ENCODE data around the gene CCDC86. TPM values are rescaled to one million over a fixed set of nuclear protein-coding genes. Genes with fewer than 3 reads are reported as not detected.
A peak's percentile ranks its signal among the peaks of the same experiment; 100 is the strongest.

Gene CCDC86
- total RNA-seq, 4 donors from 2014 or later: 19.2 to 43.8 (median 21.8) TPM

DNA sequence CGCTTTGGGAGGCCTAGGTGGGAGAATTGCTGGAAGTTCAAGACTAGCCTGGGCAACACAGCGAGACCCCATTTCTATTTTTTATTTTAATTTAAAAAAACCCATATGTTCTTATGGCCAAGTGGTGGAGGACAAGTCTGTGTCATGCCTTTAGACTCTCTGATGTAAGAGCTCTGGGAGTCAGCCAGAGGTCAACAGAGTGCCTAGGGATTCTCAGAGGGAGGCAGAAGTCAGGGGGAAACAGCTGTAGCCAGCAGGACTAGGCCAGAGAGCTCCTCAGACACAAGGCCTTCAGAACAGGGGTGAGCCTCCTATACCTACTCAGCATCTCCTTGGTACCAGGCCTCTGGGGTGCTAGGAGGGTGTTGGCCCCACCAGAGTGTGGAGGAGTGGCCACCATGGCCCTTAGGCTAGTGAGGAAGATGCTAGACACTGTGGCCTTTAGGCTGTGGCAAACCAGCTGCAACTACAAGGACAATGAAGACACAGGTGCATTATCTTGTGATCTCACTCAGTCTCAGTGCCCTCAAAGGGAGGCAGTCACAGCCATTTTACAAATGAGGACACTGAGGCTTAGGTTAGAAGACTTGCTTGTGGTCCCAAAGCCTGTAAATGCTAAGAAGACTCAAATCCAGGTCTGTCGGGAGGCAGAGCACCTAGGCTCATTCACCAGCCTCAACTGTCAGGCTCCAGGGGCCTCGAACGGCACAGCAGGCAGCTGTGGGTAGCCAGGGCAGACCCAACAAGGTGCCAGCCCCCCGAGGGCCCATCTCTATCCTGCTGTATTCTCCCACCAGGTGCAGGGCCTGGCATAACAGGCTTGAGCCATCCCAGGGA lies 30.4 kb downstream of the CCDC86 start:
- no peak for TF ChIP-seq POLR2A (IDR thresholded peaks at IDR 0.05)
- TF ChIP-seq, protein P1, sequence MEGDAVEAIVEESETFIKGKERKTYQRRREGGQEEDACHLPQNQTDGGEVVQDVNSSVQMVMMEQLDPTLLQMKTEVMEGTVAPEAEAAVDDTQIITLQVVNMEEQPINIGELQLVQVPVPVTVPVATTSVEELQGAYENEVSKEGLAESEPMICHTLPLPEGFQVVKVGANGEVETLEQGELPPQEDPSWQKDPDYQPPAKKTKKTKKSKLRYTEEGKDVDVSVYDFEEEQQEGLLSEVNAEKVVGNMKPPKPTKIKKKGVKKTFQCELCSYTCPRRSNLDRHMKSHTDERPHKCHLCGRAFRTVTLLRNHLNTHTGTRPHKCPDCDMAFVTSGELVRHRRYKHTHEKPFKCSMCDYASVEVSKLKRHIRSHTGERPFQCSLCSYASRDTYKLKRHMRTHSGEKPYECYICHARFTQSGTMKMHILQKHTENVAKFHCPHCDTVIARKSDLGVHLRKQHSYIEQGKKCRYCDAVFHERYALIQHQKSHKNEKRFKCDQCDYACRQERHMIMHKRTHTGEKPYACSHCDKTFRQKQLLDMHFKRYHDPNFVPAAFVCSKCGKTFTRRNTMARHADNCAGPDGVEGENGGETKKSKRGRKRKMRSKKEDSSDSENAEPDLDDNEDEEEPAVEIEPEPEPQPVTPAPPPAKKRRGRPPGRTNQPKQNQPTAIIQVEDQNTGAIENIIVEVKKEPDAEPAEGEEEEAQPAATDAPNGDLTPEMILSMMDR (IDR thresholded peaks at IDR 0.05): no peak
- WGBS, 2 donors: 85 to 99% methylated on average over 4 to 6 of the region's 6 CpGs
- intact Hi-C loops (cut with DNase I; ENCODE audit: low total_unique reads): no loop called here
- peak; percentile 34 to 74 for DNase-seq (ENCODE audit: low spot score in 2 of 2)
- no peak overlapping the region for H3K4me3 ChIP-seq (ENCODE audit: low read depth, poor library complexity, severe bottlenecking)

DNA sequence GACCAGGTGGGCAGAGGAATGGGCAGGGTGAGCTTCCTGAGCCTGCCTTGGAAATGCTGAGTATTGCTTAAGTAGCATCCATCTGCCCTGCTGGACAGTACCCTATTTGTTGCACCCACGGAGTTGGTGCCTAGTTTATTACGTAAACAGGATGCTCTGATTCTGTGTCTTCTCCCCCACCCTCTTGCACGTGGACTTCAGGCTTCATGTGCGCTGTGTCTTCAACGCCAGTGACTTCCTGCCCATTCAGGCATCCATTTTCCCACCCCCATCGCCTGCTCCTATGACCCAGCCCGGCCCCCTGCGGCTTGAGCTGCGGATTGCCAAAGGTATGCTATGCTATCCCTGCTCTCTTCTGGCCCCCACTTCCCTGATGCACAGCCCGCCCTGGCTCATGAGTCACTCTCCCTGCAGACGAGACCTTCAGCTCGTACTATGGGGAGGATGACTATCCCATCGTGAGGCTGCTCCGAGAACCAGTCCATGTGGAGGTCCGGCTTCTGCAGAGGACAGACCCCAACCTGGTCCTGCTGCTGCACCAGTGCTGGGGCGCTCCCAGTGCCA lies 31.1 kb downstream of the CCDC86 start:
- peak in 1 of 2 donors; percentile 70 for DNase-seq (ENCODE audit: low spot score in 2 of 2)
- TF ChIP-seq POLR2A (IDR thresholded peaks at IDR 0.05): no peak
- TF ChIP-seq, protein P1 (IDR thresholded peaks at IDR 0.05): no peak
- H3K4me3 ChIP-seq (ENCODE audit: low read depth, poor library complexity, severe bottlenecking): no peak overlapping the region
- intact Hi-C loops (cut with DNase I; ENCODE audit: low total_unique reads): no loop called here
- WGBS, 2 donors: 66% methylated on average over 16 of the region's 16 CpGs

DNA sequence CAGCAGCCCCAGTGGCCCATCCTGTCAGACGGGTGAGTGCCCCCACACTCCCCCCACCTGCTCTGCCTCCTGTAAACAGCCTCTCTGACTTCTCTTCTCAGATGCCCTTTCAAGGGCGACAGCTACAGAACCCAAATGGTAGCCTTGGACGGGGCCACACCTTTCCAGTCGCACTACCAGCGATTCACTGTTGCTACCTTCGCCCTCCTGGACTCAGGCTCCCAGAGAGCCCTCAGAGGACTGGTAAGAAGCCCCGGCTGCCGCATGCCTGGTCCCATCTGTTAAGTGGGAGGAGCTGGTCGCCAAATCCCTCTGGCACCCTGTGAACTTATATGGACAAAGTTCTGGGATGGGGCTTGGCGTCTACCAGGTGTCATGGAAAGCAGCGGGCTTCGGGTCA lies 31.6 kb downstream of the CCDC86 start:
- intact Hi-C loops (cut with DNase I; ENCODE audit: low total_unique reads): no loop called here
- no peak for TF ChIP-seq POLR2A (IDR thresholded peaks at IDR 0.05)
- TF ChIP-seq, protein P1 (IDR thresholded peaks at IDR 0.05): no peak
- no peak for DNase-seq (ENCODE audit: low spot score in 2 of 2)
- H3K4me3 ChIP-seq (ENCODE audit: low read depth, poor library complexity, severe bottlenecking): no peak overlapping the region
- 85% methylated on average over 12 of the region's 12 CpGs for WGBS, 2 donors

DNA sequence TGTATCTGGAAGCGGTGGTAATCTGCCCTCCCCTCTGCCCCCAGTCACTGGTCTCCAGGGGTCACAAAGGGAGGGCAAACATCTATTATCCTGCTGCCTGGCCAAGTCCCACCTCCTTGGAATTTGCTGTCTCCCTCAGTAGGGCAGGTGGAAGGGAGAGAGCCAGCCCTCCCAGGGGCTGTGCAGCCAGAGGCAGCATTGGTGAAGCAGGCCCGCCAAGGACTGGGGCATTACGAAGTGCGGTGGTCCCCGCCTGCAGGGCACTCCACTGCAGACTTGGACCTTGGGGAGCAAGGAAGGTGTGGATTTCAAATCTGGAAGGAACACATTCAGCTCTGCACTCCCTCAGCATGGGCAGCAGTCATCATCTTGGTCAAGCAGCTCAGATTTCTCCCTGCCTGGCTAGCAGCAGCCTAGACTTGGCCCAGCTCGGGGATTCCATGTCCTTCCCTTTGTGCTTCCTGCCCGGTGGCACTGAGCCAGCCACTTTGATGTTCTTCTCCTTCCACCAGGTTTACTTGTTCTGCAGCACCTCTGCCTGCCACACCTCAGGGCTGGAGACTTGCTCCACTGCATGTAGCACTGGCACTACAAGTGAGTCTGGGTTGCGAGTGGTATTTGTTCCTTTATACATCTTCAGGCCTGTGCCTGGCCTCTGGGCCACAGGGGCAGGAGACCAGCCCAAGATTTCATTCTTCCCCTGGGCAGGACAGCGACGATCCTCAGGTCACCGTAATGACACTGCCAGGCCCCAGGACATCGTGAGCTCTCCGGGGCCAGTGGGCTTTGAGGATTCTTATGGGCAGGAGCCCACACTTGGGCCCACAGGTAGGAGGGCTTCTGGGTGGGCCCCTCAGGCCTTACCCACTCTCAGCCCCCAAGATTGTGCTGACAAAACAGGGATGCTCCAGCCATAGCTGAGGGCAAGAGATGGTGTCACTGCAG lies 32.8 kb downstream of the CCDC86 start:
- DNase-seq (ENCODE audit: low spot score in 2 of 2): peak in 1 of 2 donors; percentile 74
- 87 to 93% methylated on average over 12 to 13 of the region's 13 CpGs for WGBS, 2 donors
- no peak overlapping the region for H3K4me3 ChIP-seq (ENCODE audit: low read depth, poor library complexity, severe bottlenecking)
- intact Hi-C loops (cut with DNase I; ENCODE audit: low total_unique reads): no loop called here
- TF ChIP-seq POLR2A (IDR thresholded peaks at IDR 0.05): no peak
- TF ChIP-seq, protein P1 (IDR thresholded peaks at IDR 0.05): no peak

DNA sequence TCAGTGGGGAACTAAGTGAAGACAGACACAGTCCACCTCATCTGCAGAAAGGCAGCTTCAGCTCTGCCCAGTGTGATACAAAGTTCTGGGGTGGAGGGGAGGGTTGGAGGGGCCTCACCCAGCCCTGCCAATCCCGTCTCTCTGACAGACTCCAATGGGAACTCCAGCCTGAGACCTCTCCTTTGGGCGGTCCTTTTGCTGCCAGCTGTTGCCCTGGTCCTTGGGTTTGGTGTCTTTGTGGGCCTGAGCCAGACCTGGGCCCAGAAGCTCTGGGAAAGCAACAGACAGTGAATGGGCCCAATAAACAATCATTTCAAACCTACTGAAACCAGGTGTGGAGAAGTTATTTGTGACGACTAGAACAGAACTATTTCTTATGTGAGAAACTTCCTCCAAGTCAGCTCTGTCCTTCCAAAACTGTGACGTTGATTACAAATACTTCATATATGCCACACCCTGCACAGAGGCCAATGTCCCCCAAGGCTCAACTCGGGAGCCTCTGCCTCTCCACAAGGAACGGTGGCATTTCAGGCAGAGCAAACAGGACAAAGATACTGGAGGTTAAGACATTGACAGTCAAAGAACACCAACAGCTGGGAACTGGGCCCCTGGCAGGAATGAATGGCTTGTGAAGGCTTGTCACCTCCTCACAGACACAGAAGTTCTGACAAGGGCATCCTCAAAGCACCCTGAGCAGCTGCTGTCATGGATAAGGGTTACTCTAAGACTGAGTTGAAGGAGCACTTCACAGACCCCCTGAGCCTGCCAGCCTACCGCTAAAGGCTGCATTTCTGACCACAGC lies 33.7 kb downstream of the CCDC86 start:
- WGBS, 2 donors: 70 to 77% methylated on average over 7 of the region's 7 CpGs
- no peak for TF ChIP-seq POLR2A (IDR thresholded peaks at IDR 0.05)
- TF ChIP-seq, protein P1 (IDR thresholded peaks at IDR 0.05): no peak
- no peak overlapping the region for H3K4me3 ChIP-seq (ENCODE audit: low read depth, poor library complexity, severe bottlenecking)
- intact Hi-C loops (cut with DNase I; ENCODE audit: low total_unique reads): no loop called here
- DNase-seq (ENCODE audit: low spot score in 2 of 2): peak in 1 of 2 donors; percentile 64
